HG02840 (cell line): ENCODE results near the gene LCN15.
A peak's percentile ranks its signal among the peaks of the same experiment; 100 is the strongest.
"Not testable (repeated sequence)": the region's sequence is repeated elsewhere in the genome, so short reads cannot be mapped to it uniquely, and the experiment has no call there.

Source experiments
- ATAC-seq: cut with Tn5 transposase; IDR thresholded peaks from one replicate; pipeline ENCODE4 v1.9.1; 2021; ENCODE audit warnings: mild to moderate bottlenecking, moderate library complexity, moderate number of reproducible peaks; ENCODE audit not compliant: unreplicated experiment, low FRiP score

LCN15 gene

GRCh38 chr9:136794281-136794999, 30.1 kb upstream of the LCN15 start:
- ATAC-seq, result no peak

GRCh38 chr9:136793086-136793946, 29.0 kb upstream of the LCN15 start:
- ATAC-seq, result no peak

GRCh38 chr9:136792321-136793085, 28.2 kb upstream of the LCN15 start:
- no peak for ATAC-seq

GRCh38 chr9:136791516-136792276, 27.4 kb upstream of the LCN15 start:
- ATAC-seq, result peak; percentile 21

GRCh38 chr9:136790640-136791515, 26.6 kb upstream of the LCN15 start, which contains the start of gene TMEM141:
Gene TMEM141, plus strand, starts transcription at chr9:136791344. Its CDS starts 27 bp downstream, at chr9:136791371.
- ATAC-seq, result peak; percentile 78

GRCh38 chr9:136789523-136789937, 25.2 kb upstream of the LCN15 start:
- ATAC-seq, result no peak

GRCh38 chr9:136788644-136789522, 24.6 kb upstream of the LCN15 start:
- ATAC-seq, result not testable (repeated sequence)

- no peak for ATAC-seq
These were observed 23.5 kb upstream of the LCN15 start for GRCh38 chr9:136787690-136788400.

- ATAC-seq, result not testable (repeated sequence)
These were observed 22.7 kb upstream of the LCN15 start for GRCh38 chr9:136786983-136787382.

GRCh38 chr9:136786451-136786850, 22.1 kb upstream of the LCN15 start:
- ATAC-seq, result no peak

GRCh38 chr9:136785565-136786355, 21.4 kb upstream of the LCN15 start:
- ATAC-seq, result not testable (repeated sequence)

GRCh38 chr9:136784997-136785361, 20.7 kb upstream of the LCN15 start:
- ATAC-seq, result no peak

- ATAC-seq, result no peak
These were observed 20.1 kb upstream of the LCN15 start for GRCh38 chr9:136784249-136784996.

GRCh38 chr9:136782452-136782851, 18.1 kb upstream of the LCN15 start:
- ATAC-seq, result no peak

- no peak for ATAC-seq
These were observed 15.5 kb upstream of the LCN15 start for GRCh38 chr9:136779808-136780207.

- no peak for ATAC-seq
These were observed 13.0 kb upstream of the LCN15 start for GRCh38 chr9:136777359-136777758.
